VCaP (cell line): ENCODE results near the gene KIF5B.
"Not testable (repeated sequence)": the region's sequence is repeated elsewhere in the genome, so short reads cannot be mapped to it uniquely, and the experiment has no call there.

Experiments used
- H3K27ac ChIP-seq: fragments of 450-650 bp; 2 replicates; pipeline ENCODE4 v1.5.1; 2017
- CTCF ChIP-seq: fragments of 450-650 bp; conservative IDR thresholded peaks from 2 replicates; pipeline ENCODE4 v1.5.1; 2017; ENCODE audit warnings: mild to moderate bottlenecking, moderate library complexity

KIF5B gene

GRCh38 chr10:32070645-32071044, 14.4 kb upstream of the KIF5B start:
- H3K27ac ChIP-seq = no peak overlapping the region
- no peak for TF ChIP-seq CTCF

- TF ChIP-seq CTCF = no peak
- no peak overlapping the region for H3K27ac ChIP-seq
These were observed 12.3 kb upstream of the KIF5B start for GRCh38 chr10:32068569-32068968.

- not testable (repeated sequence) for H3K27ac ChIP-seq
These were observed 11.7 kb upstream of the KIF5B start for GRCh38 chr10:32067931-32068330.

- no peak for TF ChIP-seq CTCF
- H3K27ac ChIP-seq = no peak overlapping the region
These were observed 9.6 kb upstream of the KIF5B start for GRCh38 chr10:32065856-32066255.

- no peak for TF ChIP-seq CTCF
These were observed 5.2 kb upstream of the KIF5B start for GRCh38 chr10:32061440-32061839.

GRCh38 chr10:32060347-32060746, 4.1 kb upstream of the KIF5B start:
- TF ChIP-seq CTCF = no peak
- no peak overlapping the region for H3K27ac ChIP-seq

More at GRCh38 chr10:32061440-32061839, 5.2 kb upstream of the KIF5B start:
- H3K27ac ChIP-seq = no peak overlapping the region

GRCh38 chr10:32059472-32059871, 3.2 kb upstream of the KIF5B start:
- no peak for TF ChIP-seq CTCF
- no peak overlapping the region for H3K27ac ChIP-seq

GRCh38 chr10:32057036-32057372, 779 bp upstream of the KIF5B start:
- TF ChIP-seq CTCF = no peak
- peak overlapping the region; percentile 98 for H3K27ac ChIP-seq
